ENCODE results near the gene PRLR. TPM values are rescaled to one million over a fixed set of nuclear protein-coding genes. Genes with fewer than 3 reads are reported as not detected.

The PRLR gene
- total RNA-seq, 1 donor from 2014 or later = 3.2 TPM

DNA sequence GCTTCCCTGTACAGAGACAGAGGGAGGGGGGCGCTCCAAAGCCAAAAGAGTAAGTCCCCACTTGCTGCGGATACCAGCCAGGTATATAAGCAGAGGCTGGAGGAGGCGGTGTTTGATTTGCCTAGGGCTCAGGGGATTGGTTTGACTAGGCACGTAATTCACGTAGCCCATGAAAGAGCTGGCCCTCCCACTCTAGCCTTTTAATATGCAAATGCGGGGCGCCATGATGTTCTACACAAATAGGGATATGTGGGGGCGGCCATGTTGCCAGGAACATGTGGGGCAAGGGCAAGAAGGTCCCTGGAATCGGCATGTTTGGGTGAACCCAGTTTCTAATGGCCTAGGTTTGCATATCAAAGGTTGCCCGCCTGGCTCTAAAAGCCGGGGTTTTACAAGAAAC lies 3.3 kb upstream of the PRLR start:
- Histone ChIP-seq H3K27me3 (ENCODE audit: low read depth) (peaks cover 11% of the 10 kb centered on the region), H3K36me3 (no peaks in the 10 kb centered on the region), H3K4me1 (peaks cover 9% of the 10 kb centered on the region), H3K4me3 (no peak overlapping the region), H3K9me3 (no peaks in the 10 kb centered on the region), H3K27ac (no peak overlapping the region)
- intact Hi-C loops (cut with DNase I) = no loop called here
- ATAC-seq (no peak), DNase-seq (no peak)
- TF ChIP-seq, protein P1, sequence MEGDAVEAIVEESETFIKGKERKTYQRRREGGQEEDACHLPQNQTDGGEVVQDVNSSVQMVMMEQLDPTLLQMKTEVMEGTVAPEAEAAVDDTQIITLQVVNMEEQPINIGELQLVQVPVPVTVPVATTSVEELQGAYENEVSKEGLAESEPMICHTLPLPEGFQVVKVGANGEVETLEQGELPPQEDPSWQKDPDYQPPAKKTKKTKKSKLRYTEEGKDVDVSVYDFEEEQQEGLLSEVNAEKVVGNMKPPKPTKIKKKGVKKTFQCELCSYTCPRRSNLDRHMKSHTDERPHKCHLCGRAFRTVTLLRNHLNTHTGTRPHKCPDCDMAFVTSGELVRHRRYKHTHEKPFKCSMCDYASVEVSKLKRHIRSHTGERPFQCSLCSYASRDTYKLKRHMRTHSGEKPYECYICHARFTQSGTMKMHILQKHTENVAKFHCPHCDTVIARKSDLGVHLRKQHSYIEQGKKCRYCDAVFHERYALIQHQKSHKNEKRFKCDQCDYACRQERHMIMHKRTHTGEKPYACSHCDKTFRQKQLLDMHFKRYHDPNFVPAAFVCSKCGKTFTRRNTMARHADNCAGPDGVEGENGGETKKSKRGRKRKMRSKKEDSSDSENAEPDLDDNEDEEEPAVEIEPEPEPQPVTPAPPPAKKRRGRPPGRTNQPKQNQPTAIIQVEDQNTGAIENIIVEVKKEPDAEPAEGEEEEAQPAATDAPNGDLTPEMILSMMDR (IDR thresholded peaks at IDR 0.05) = no peak

DNA sequence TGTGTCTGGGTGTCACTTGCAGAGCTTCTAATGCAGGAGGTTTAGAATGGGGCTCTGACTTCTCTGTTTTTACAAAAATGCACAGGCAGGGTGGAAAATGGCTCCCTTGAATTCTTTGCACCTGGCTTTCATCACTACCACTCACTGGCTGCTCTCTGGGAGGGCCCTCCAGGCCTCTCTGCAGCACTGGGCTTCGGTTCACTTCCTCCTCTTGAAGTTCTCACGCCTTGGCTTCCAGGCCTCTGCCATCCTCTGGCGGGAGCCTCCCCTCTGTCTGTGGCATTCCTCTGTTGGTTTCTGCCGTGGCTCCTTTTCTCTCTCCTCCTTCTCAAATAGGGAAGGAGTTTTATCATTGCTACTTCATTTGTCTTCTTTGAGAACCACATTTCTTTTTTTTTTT lies 2.8 kb upstream of the PRLR start:
- Histone ChIP-seq H3K4me1 (peaks cover 9% of the 10 kb centered on the region), H3K27me3 (ENCODE audit: low read depth) (peaks cover 14% of the 10 kb centered on the region), H3K27ac (no peak overlapping the region), H3K36me3 (no peaks in the 10 kb centered on the region), H3K9me3 (no peaks in the 10 kb centered on the region), H3K4me3 (no peak overlapping the region)
- TF ChIP-seq, protein P1 (IDR thresholded peaks at IDR 0.05) = no peak
- DNase-seq (no peak), ATAC-seq (peak in 1 of 2 donors; percentile 36)
- intact Hi-C loops (cut with DNase I) = no loop called here

DNA sequence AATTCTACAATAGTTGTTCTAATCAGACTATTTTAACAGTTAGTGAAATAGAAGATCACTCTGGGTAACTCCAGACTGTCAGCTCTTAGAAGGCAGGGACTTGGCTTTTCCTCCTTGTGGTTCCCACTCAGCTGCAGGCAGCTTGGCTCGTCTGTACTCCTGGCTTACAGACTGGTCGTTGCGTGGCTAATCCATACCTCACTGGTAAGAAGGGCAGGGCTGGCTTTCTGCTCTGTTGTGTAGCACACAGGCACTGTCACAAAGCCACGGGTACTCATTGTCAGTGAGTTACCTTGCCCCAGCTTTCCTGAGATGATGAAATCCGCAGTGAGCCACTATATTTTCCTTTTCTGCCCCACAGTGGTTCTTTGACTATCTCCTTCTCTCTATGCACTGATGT lies 1.8 kb upstream of the PRLR start:
- TF ChIP-seq, protein P1 (IDR thresholded peaks at IDR 0.05) = no peak
- DNase-seq (no peak), ATAC-seq (no peak)
- Histone ChIP-seq H3K9me3 (no peaks in the 10 kb centered on the region), H3K4me3 (no peak overlapping the region), H3K4me1 (peaks cover 9% of the 10 kb centered on the region), H3K27me3 (ENCODE audit: low read depth) (peaks cover 20% of the 10 kb centered on the region), H3K27ac (no peak overlapping the region), H3K36me3 (no peaks in the 10 kb centered on the region)
- intact Hi-C loops (cut with DNase I) = no loop called here

DNA sequence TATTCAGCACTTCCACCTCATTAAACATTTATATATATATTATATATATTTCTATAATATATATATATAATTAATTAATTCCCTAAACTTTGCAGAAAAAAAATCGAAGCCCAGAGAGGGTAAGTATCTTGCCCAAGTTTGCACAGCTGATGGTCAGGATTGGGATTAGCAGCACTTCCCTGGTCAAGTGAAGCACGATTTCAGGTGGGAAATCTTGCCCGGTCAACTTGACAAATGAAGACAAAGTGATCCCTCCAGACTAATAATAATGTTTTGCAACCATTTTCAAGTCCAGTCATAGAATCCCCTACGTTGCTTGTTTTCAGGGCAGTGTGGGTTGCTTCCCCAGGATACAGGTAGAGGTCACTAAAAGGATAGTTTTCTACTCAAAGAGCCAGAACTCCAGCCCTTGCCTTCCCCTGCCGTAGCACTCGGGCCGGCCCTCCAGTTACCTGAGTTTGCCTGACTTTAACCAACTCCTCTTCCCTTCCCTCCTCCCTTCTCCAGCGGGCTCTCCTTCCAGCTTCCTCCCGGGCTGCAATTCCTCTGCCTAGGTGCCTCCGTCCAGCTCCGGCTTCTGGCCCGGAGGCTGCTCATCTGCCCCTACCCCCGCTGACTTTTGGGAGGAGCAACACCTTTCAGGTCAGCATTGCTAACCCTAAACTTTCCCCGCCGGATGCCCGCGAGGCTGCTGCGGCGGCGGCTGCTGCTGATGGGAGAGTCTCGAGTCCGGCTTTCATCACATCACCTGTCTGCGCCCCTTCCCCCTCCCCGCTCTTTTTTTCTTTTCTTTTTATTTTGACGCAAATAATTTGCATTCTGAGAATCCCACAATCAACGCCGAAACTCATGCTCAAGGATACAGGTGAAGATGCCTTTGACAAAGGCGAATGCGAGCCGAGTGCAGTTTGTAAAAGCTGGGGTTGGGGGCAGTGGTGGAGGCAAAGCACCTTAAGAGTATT lies 930 bp downstream of the PRLR start:
- DNase-seq (peak; percentile 46), ATAC-seq (peak; percentile 41 to 80)
- Histone ChIP-seq H3K9me3 (no peaks in the 10 kb centered on the region), H3K4me3 (peak overlapping the region; percentile 50), H3K36me3 (no peaks in the 10 kb centered on the region), H3K27ac (no peak overlapping the region), H3K4me1 (peaks cover 9% of the 10 kb centered on the region), H3K27me3 (ENCODE audit: low read depth) (peaks cover 20% of the 10 kb centered on the region)
- intact Hi-C loops (cut with DNase I) = no loop called here
- TF ChIP-seq, protein P1 (IDR thresholded peaks at IDR 0.05) = no peak

DNA sequence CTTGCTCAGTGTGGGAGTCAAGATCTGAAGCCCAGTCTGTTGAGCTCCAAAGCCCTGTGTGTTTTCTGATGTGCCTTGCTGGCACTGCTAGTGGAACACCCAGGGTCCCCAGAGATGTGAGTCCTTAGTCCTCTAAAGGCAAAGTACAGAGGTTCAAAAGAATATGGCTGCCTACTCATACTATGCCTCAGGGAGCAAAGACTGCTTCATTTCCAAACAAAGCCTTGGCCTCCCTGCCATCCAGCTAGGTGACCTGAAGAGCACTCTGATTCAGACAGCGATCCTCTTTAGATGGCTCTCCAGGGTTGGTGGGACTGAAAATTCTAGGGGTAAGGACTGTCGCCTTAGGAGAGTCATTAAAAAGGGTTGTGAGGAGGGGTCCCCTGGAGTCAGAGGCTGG lies 2.0 kb downstream of the PRLR start:
- ATAC-seq = no peak
- H3K36me3 ChIP-seq = no peaks in the 10 kb centered on the region
- TF ChIP-seq, protein P1 (IDR thresholded peaks at IDR 0.05) = no peak
- no peaks in the 10 kb centered on the region for H3K9me3 ChIP-seq
- H3K27ac ChIP-seq = no peak overlapping the region
- no peak for DNase-seq
- H3K4me3 ChIP-seq = no peak overlapping the region
- H3K27me3 ChIP-seq (ENCODE audit: low read depth) = peaks cover 20% of the 10 kb centered on the region
- intact Hi-C loops (cut with DNase I) = no loop called here
- H3K4me1 ChIP-seq = peaks cover 9% of the 10 kb centered on the region

Data from lower lobe of right lung (tissue), 2 donors.